Islet of Langerhans (tissue), 1 donor: ENCODE measurements around the gene DUSP22.
"Not testable (repeated sequence)": the region's sequence is repeated elsewhere in the genome, so short reads cannot be mapped to it uniquely, and the experiment has no call there.

ENCODE experiments used
- FAIRE-seq: peaks from one replicate; lab custom pipeline; 2011; peaks lifted over from hg19 to GRCh38; lab: Jason Lieb, UNC

DUSP22 gene, protein sequence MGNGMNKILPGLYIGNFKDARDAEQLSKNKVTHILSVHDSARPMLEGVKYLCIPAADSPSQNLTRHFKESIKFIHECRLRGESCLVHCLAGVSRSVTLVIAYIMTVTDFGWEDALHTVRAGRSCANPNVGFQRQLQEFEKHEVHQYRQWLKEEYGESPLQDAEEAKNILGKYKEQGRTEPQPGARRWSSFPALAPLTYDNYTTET

GRCh38 chr6:291697-292505, at the start of gene DUSP22:
DUSP22 (plus strand) TSS chr6:292487; CDS start chr6:292540, 53 bp downstream.
- FAIRE-seq, result no peak

DNA sequence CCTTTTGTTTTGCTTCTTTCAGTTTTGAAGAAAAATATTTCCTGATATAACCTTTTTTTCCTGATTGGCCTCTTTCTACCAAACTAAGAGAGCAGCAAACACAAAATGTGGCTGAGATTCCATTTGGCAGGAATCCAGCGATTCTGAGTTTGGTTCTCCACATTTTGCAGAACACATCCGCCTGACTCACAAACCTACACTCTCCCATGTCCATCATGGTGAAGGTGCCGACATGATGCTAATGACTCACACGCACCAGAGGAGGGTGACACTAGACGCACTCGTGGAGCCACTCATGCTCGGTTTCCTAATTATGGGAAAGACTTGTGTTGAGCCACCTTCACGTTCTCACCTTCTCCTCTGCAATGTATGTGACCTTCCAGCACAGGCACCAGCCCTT, 45.9 kb upstream of the DUSP22 start:
- no peak for FAIRE-seq

DNA sequence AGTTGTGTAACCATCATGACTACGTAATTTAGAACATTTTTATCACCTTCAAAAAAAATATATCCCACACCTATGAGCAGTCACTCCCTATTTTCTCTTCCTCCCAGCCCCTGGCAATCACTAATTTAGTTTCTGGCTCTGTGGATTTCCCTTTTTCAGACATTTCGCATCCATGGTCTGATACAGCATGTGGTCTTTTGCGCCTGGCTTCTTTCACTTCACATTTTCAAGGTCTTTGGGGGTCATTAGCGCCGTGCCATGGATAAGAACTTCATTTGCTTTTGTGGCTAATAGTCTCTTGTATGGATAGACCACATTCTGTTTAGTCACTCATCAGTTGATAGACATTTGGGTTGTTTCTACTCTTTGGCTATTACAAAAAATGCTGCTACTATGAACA, 44.9 kb upstream of the DUSP22 start:
- FAIRE-seq, result no peak

- FAIRE-seq, result not testable (repeated sequence)
Measured at GRCh38 chr6:248046-248445, 44.2 kb upstream of the DUSP22 start.

DNA sequence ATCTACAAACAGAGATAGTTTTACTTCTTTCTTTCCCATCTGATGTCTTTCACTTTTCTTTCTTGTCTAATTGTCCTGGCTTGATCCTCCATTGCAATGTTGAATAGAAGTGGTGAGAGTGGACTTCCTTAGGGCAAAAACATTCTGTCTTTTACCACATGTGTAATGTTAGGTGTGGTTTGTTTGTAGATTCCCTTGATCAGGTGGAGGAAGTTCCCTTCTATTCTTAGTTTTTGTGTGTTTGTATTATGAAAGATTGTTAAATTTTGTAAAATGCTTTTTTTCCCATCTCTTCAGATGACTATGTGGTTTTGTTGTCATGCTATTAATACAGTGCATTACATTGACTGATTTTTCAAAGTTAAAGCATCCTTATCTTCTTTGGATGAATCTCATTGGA, 41.6 kb upstream of the DUSP22 start:
- no peak for FAIRE-seq

GRCh38 chr6:251920-252319, 40.4 kb upstream of the DUSP22 start:
- FAIRE-seq, result no peak

GRCh38 chr6:252775-253535, 39.3 kb upstream of the DUSP22 start:
- no peak for FAIRE-seq

- no peak for FAIRE-seq
Measured at GRCh38 chr6:254016-254415, 38.3 kb upstream of the DUSP22 start.

DNA sequence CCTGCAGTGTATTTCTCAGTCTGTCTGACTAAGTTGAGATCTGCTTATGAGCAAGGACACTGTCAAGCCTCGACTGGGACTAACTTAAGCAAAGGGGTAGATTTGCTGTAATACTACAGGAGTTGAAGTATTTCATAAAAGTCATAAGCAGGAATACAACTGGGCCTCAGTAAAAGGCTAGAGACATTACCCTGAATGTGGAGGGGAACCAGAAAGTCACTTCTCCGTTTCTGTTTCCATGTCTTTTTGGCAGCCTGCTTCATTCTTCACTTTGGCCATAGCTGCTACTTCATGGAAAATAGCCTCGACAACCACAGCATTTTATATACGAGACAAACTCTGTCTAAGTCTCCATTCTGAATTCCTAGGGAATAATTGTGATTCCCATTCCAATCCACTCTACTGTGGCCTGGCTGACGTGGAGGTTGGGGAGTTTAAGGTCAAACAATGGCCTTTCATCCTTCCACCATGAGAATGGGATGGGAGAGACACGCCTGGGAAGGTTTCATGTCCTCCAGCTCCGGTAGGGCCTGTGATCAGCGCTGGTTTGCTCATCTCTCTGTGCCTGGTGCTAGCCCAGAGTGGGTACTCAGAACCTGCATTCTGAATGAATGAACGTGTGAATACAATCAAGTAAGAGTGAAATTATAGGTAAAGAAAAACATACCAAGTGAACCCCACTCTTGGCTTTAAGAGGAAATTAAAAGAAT, 37.1 kb upstream of the DUSP22 start:
- FAIRE-seq, result no peak

- FAIRE-seq, result no peak
Measured at GRCh38 chr6:255751-256083, 36.6 kb upstream of the DUSP22 start.

DNA sequence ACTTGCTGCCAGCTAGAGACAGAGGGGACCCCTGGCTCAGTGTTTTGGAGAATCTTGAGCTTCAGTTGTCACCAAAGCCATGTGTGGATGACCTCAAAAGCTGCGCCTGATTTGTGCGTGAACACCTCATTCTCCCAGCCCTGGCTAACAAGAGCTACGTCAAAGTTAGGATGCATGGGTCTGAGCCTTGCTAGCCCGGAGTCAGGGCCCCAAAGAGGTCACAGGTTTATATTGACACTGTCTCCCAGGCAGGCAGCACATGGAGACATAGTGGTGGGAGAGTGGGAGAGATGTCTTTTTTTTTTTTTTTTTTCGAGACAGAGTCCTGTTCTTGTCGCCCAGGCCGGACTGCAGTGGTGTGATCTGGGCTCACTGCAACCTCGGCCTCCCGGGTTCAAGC, 36.1 kb upstream of the DUSP22 start:
- no peak for FAIRE-seq

DNA sequence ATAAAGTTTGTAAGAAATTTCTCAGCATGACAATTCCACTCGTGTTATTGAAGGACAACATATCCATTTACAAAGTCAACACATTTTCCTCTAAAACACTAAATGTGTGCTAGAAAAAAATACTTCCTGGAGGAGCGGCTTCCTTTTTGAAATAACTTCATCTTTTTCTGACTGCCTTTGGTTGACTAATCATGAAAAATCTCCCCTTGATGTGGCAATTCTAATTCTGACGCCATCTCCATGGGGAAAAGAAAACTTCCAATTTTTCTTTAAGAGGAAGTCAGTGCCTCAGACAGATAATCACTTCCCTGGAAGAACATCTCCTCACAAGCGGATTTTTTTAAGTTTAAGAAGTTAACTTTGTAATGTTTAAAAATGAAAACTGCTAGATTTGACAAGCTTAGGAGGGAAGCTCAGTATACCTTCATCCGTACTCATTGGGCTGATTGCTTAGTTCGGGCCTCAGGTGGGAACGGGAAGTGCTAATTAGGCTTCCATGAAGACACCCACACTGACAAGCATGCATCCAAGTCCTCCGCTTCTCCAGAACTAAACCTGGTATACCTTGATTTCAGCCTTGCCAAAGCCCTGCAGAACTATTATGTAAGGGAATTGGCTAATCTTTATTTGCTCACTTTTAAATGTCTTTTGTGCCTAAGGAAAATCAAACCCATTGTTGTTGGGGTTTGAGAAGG, 35.1 kb upstream of the DUSP22 start:
- FAIRE-seq, result no peak

DNA sequence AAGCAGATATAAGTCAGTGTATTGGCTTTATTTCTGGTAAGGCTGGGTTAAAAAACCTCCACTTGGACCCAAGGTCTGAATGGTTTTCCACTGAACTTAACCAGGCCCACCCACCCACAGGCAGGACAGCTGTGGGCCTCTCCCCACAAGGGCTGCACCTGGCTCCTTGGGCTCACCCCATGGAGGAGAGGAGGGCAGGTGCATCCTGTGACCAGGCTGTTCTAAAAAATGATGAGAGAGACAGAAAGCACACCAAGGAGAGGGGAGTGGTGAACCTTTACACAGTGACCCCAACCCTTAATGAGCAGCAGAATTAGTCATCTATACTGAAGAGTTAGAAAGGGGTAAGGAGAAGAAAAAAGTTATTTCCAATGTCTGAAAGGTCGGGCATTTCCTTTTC, 34.5 kb upstream of the DUSP22 start:
- no peak for FAIRE-seq

GRCh38 chr6:259316-259715, 33.0 kb upstream of the DUSP22 start:
- no peak for FAIRE-seq

- no peak for FAIRE-seq
Measured at GRCh38 chr6:259901-260508, 32.3 kb upstream of the DUSP22 start.

- no peak for FAIRE-seq
Measured at GRCh38 chr6:264626-265025, 27.7 kb upstream of the DUSP22 start.

GRCh38 chr6:268394-268935, 23.8 kb upstream of the DUSP22 start:
- no peak for FAIRE-seq

GRCh38 chr6:273551-274058, 18.7 kb upstream of the DUSP22 start:
- FAIRE-seq, result no peak

DNA sequence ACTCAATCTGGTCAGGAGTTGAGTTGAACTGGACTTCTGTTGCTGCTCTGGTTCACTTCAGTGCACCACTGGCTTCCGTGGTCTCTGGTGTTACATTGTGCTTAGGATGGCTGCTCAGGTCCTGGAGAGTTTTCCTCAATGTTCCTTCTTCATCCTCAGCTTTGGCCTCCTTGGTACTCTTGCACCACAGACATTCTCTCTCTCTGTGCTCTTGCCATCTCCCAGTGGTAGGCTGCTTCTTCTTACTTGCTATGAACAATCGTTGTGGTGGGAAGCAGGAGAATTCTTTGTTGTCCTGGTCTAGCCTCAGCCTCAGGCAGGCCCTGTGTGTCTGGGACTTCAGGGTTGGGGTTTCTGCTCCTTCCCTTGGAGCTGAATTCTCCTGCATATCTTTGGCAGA, 14.5 kb upstream of the DUSP22 start:
- no peak for FAIRE-seq

GRCh38 chr6:278494-278893, 13.8 kb upstream of the DUSP22 start:
- FAIRE-seq, result no peak

GRCh38 chr6:279341-280029, 12.8 kb upstream of the DUSP22 start:
- no peak for FAIRE-seq
